Activated naive CD8-positive, alpha-beta T cell treated with anti-CD3 and anti-CD28 coated beads, Interleukin-2, amount 50 U/mL, for 24 hours (primary cell): ENCODE measurements around the gene PFN4.
"Not testable (repeated sequence)": the region's sequence is repeated elsewhere in the genome, so short reads cannot be mapped to it uniquely, and the experiment has no call there.

Source experiments
- ATAC-seq: fragments of 150-1000 bp; cut with Tn5 transposase; one replicate; pipeline ENCODE4 v1.10.0; 2021
- DNase-seq: peaks from one replicate; pipeline ENCODE4 v3.0.0; 2021
- H3K27ac Mint-ChIP-seq: one replicate; pipeline ENCODE4 v1.8.0; 2021; ENCODE audit warnings: mild to moderate bottlenecking, mixed read lengths
- H3K27me3 Mint-ChIP-seq: one replicate; pipeline ENCODE4 v1.8.0; 2021; ENCODE audit warnings: mixed read lengths
- H3K36me3 Mint-ChIP-seq: one replicate; pipeline ENCODE4 v1.8.0; 2021; ENCODE audit warnings: low read depth, mixed read lengths
- H3K4me1 Mint-ChIP-seq: one replicate; pipeline ENCODE4 v1.8.0; 2021; ENCODE audit warnings: mixed read lengths
- H3K4me3 Mint-ChIP-seq: one replicate; pipeline ENCODE4 v1.8.0; 2021; ENCODE audit warnings: mild to moderate bottlenecking, moderate library complexity, mixed read lengths
- H3K9me3 Mint-ChIP-seq: one replicate; pipeline ENCODE4 v1.8.0; 2021; ENCODE audit warnings: mixed read lengths

The PFN4 gene

GRCh38 chr2:24102677-24103076, 20.5 kb downstream of the PFN4 start:
- peaks cover 5% of the 10 kb centered on the region for H3K36me3 Mint-ChIP-seq
- no peak for DNase-seq
- H3K27me3 Mint-ChIP-seq, result no peaks in the 10 kb centered on the region
- peaks cover 25% of the 10 kb centered on the region for H3K9me3 Mint-ChIP-seq
- H3K27ac Mint-ChIP-seq, result no peak overlapping the region
- no peak for ATAC-seq
- H3K4me1 Mint-ChIP-seq, result peaks cover 4% of the 10 kb centered on the region
- H3K4me3 Mint-ChIP-seq, result no peak overlapping the region

DNA sequence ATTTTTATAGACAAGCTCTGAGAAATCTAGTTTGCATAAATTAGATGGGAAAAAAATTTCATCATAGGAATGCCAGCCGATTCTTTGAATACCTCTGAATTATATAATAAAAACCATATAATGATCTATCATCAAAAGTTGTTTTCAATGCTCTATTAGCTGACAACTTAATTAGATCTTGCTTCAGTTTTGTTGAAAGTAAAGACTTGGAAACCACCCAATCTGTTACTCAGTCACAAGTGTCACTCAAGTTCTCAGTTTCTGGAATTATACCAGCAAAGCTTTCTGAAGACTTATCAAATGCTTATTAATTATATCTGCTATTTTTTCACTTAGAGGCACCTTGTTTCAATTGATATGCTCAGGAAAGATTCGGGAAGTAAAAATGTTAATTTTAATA, 21.1 kb downstream of the PFN4 start:
- no peak overlapping the region for H3K4me3 Mint-ChIP-seq
- H3K27ac Mint-ChIP-seq, result no peak overlapping the region
- no peak for ATAC-seq
- peaks cover 5% of the 10 kb centered on the region for H3K36me3 Mint-ChIP-seq
- H3K27me3 Mint-ChIP-seq, result no peaks in the 10 kb centered on the region
- H3K4me1 Mint-ChIP-seq, result peaks cover 4% of the 10 kb centered on the region
- DNase-seq, result no peak
- peaks cover 18% of the 10 kb centered on the region for H3K9me3 Mint-ChIP-seq

DNA sequence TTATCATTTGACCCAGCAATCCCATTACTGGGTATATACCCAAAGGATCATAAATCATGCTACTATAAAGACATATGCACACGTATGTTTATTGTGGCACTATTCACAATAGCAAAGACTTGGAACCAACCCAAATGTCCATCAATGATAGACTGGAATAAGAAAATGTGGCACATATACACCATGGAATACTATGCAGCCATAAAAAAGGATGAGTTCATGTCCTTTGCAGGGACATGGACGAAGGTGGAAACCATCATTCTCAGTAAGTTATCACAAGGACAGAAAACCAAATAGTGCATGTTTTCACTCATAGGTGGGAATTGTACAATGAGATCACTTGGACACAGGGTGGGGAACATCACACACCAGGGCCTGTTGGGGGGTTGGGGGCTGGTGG, 22.4 kb downstream of the PFN4 start:
- H3K9me3 Mint-ChIP-seq, result peaks cover 11% of the 10 kb centered on the region
- not testable (repeated sequence) for H3K4me3 Mint-ChIP-seq, H3K27me3 Mint-ChIP-seq, ATAC-seq, H3K36me3 Mint-ChIP-seq, H3K4me1 Mint-ChIP-seq, DNase-seq, H3K27ac Mint-ChIP-seq

GRCh38 chr2:24095171-24095677, 27.9 kb downstream of the PFN4 start:
- not testable (repeated sequence) for H3K4me1 Mint-ChIP-seq, ATAC-seq, H3K4me3 Mint-ChIP-seq, H3K27ac Mint-ChIP-seq, H3K9me3 Mint-ChIP-seq, H3K27me3 Mint-ChIP-seq, H3K36me3 Mint-ChIP-seq, DNase-seq

- H3K27me3 Mint-ChIP-seq, DNase-seq, H3K36me3 Mint-ChIP-seq: not testable (repeated sequence)
Observed at GRCh38 chr2:24093270-24093669, 29.9 kb downstream of the PFN4 start.

DNA sequence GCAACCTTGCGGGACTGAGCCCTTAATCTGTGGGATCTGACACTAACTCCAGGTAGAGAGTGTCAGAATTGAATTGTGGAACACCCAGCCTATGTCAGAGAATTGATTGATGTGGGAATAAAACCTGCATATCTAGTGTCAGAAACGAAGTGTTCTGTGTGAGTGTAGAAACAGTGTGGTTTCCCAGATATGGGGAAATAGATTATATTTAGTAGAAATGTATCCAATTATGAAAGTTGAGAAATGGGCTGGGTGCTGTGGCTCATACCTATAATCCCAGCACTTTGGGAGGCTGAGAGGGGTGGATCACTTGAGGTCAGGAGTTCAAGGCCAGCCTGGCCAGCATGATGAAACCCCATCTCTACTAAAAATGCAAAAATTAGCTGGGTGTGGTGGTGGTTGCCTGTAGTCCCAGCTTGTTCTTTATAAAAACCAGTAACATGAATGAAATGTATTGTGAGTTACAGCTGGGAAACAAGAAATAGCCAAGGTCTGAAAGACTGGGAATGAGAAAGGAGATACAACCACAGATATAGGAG, 34.2 kb downstream of the PFN4 start:
- Mint-ChIP-seq H3K4me1 (peaks cover 9% of the 10 kb centered on the region), H3K4me3 (no peak overlapping the region), H3K36me3 (peaks cover 4% of the 10 kb centered on the region), H3K27me3 (no peaks in the 10 kb centered on the region), H3K27ac (no peak overlapping the region), H3K9me3 (no peaks in the 10 kb centered on the region)
- ATAC-seq (no peak), DNase-seq (no peak)

More at GRCh38 chr2:24093270-24093669, 29.9 kb downstream of the PFN4 start:
- H3K4me1 Mint-ChIP-seq, H3K4me3 Mint-ChIP-seq, H3K9me3 Mint-ChIP-seq, ATAC-seq, H3K27ac Mint-ChIP-seq: not testable (repeated sequence)

DNA sequence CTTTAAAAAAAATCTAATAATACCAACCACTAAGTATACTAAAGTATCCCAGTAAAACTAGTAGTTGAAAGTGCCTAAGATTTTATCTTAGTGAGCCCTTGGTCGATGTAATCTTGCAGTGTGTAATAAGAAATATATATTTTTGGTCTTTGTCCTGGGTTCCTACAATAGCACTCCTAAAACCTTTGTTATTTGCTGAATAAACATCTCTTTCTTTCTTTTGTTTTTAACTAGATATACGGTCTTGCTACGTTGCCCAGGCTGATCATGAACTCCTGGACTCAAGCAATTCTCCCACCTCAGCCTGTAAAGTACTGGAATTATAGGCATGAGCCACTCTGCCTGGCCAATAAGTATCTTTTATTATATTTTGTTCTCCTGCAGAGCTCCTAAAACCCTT, 36.1 kb downstream of the PFN4 start:
- Mint-ChIP-seq H3K36me3 (peaks cover 2% of the 10 kb centered on the region), H3K27me3 (no peaks in the 10 kb centered on the region), H3K9me3 (no peaks in the 10 kb centered on the region), H3K4me1 (peaks cover 16% of the 10 kb centered on the region), H3K27ac (no peak overlapping the region), H3K4me3 (no peak overlapping the region)
- DNase-seq (no peak), ATAC-seq (no peak)

DNA sequence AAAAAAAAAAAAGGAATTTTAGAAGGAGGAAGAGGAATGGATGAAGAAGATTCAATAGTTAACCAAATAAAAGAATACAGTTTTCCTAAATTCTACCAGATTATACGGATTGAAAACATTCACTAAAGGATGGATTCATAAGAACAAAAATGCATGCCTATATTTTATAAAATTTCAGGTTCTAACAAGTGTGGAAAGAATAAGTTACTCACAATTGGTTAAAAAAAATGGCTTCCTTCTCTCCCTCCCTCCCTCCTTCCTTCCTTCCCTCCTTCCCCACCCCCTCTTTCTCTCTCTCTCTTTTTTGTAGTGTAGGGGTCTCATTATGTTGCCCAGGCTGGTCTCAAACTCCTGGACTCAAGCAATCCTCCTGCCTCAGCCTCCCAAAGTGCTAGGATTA, 36.9 kb downstream of the PFN4 start:
- H3K9me3 Mint-ChIP-seq, result no peaks in the 10 kb centered on the region
- no peak overlapping the region for H3K27ac Mint-ChIP-seq
- DNase-seq (no peak), ATAC-seq (no peak)
- H3K4me1 Mint-ChIP-seq, result peaks cover 16% of the 10 kb centered on the region
- H3K36me3 Mint-ChIP-seq, result peaks cover 2% of the 10 kb centered on the region
- H3K4me3 Mint-ChIP-seq, result no peak overlapping the region
- H3K27me3 Mint-ChIP-seq, result no peaks in the 10 kb centered on the region

DNA sequence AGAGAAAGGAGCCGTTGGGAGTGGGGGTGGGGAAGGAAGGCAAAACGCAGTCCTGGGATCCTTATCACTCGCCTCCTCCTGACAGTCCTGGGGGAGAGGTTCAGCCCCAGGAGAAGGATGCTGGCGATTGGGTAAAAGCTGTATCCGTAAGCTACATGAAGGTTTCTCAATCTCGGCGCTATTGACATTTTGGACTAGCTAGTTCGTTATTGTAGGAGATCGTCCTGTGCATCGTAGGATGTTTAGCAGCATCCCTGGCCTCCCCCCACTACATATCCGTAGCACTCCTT, 38.0 kb downstream of the PFN4 start:
- no peak for ATAC-seq
- no peak overlapping the region for H3K27ac Mint-ChIP-seq
- H3K36me3 Mint-ChIP-seq, result no peaks in the 10 kb centered on the region
- H3K27me3 Mint-ChIP-seq, result no peaks in the 10 kb centered on the region
- no peak for DNase-seq
- H3K9me3 Mint-ChIP-seq, result no peaks in the 10 kb centered on the region
- H3K4me3 Mint-ChIP-seq, result peak overlapping the region; percentile 84
- H3K4me1 Mint-ChIP-seq, result peaks cover 16% of the 10 kb centered on the region

GRCh38 chr2:24084386-24085199, 38.5 kb downstream of the PFN4 start, which contains the start of gene TP53I3:
Gene TP53I3, minus strand, starts transcription at chr2:24084834. Its CDS starts 508 bp downstream, at chr2:24084326.
- ATAC-seq, result peak; percentile 97

GRCh38 chr2:24083567-24084385, 39.4 kb downstream of the PFN4 start:
- peak overlapping the region; percentile 80 for H3K27ac Mint-ChIP-seq
- DNase-seq, result peak; percentile 49

More at GRCh38 chr2:24084386-24085199, 38.5 kb downstream of the PFN4 start, which contains the start of gene TP53I3:
- no peaks in the 10 kb centered on the region for H3K9me3 Mint-ChIP-seq
- H3K27me3 Mint-ChIP-seq, result no peaks in the 10 kb centered on the region
- H3K27ac Mint-ChIP-seq, result peak within 1 kb of the TSS; percentile 80
- peak; percentile 90 for DNase-seq
- peak within 1 kb of the TSS; percentile 84 for H3K4me3 Mint-ChIP-seq
- peaks cover 16% of the 10 kb centered on the region for H3K4me1 Mint-ChIP-seq
- H3K36me3 Mint-ChIP-seq, result no peaks in the 10 kb centered on the region

DNA sequence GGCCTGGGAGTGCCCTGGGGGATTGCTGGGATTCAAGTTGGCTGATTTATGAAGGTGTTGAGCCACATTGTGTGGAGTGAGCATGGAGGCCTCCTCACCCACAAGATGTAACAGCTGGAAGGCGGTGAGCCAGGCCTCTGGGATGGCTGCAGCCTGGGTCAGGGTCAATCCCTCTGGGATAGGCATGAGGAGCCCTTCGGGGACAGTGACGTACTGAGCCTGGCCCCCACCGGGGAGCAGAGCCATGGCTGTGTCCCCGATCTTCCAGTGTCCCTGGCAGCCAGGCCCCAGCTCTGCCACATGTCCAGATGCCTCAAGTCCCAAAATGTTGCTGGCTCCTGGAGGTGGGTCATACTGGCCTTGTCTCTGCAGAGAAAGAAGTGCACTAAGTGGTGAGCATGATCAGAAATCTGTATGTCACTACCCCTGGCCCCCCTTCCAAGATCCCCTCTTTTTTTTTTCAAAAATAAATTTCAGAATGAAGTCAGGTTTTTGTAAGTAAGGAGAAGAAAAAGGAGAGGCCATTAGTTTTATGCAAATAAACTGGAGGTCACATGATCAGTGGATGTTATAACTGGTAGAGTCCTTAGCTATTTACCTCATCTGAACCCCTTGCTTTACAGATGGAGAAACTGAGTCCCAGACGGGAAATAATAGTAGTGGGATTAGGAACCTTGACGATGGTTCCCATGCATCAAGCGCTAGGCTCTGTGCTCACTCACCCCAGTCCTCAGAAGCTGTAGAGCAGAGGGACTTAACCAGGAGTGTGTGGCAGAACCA, 40.2 kb downstream of the PFN4 start:
- H3K36me3 Mint-ChIP-seq, result no peaks in the 10 kb centered on the region
- H3K27me3 Mint-ChIP-seq, result no peaks in the 10 kb centered on the region
- DNase-seq (no peak), ATAC-seq (no peak)
- peak overlapping the region; percentile 84 for H3K4me3 Mint-ChIP-seq
- H3K27ac Mint-ChIP-seq, result peak overlapping the region; percentile 80
- peaks cover 19% of the 10 kb centered on the region for H3K4me1 Mint-ChIP-seq
- no peaks in the 10 kb centered on the region for H3K9me3 Mint-ChIP-seq

More at GRCh38 chr2:24083567-24084385, 39.4 kb downstream of the PFN4 start:
- Mint-ChIP-seq H3K27me3 (no peaks in the 10 kb centered on the region), H3K4me3 (peak overlapping the region; percentile 84), H3K9me3 (no peaks in the 10 kb centered on the region), H3K36me3 (no peaks in the 10 kb centered on the region), H3K4me1 (peaks cover 16% of the 10 kb centered on the region)
- ATAC-seq, result peak; percentile 66

DNA sequence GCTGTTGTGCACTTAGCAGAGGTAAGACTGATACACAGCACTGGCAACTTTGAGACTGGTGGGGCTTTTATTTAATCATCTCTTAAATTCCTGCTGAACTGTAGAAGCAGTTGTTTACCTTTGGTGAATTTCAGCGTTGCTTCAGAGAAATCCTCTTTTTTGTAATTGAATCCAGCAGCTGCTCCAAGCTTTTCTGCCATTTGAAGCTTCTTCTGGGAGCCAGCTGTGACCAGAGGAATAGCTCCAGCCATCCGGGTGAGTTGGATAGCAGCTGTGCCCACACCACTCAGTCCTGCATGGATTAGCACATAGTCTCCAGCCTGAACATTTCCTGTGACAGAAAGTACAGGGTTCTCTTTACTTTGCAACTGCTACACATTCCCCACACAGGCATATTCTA, 42.4 kb downstream of the PFN4 start:
- no peak overlapping the region for H3K4me3 Mint-ChIP-seq

DNA sequence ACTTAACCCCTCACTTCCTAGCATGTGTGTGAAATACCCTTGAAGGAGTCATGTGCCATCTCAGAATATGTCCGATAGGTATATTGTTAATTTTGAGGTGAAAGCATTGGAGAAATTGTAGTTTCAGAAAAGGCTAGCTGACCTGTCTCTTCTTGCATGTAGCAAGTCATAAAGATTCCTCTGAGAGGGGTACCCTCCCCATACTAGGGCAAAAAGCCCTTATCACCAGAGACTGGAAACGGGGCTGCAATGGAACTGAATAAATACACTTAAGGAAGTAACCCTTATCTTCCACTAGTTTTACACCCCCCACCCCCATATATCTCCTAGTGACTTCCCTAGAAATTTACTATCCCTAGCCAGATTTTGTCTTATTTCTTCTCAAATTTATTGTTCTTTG, 45.3 kb downstream of the PFN4 start:
- Mint-ChIP-seq H3K4me3 (peak overlapping the region; percentile 99), H3K9me3 (no peaks in the 10 kb centered on the region), H3K27ac (peak overlapping the region; percentile 49), H3K27me3 (no peaks in the 10 kb centered on the region), H3K36me3 (peaks cover 8% of the 10 kb centered on the region), H3K4me1 (peaks cover 33% of the 10 kb centered on the region)
- DNase-seq, result no peak
- no peak for ATAC-seq

More for the DNA sequence above, 42.4 kb downstream of the PFN4 start:
- no peak overlapping the region for H3K27ac Mint-ChIP-seq
- H3K4me1 Mint-ChIP-seq, result peaks cover 25% of the 10 kb centered on the region
- H3K36me3 Mint-ChIP-seq, result no peaks in the 10 kb centered on the region
- H3K9me3 Mint-ChIP-seq, result no peaks in the 10 kb centered on the region
- DNase-seq (no peak), ATAC-seq (no peak)
- H3K27me3 Mint-ChIP-seq, result no peaks in the 10 kb centered on the region
